H1 (cell line): ENCODE results near the gene ZNF584. TPM values are rescaled to one million over a fixed set of nuclear protein-coding genes. Genes with fewer than 3 reads are reported as not detected.

Experiments
- CBX5 ChIP-seq: fragments of 300-800, 300-1000 bp; sonication (generic); IDR thresholded peaks from 2 replicates; pipeline ENCODE4 v1.7.1; 2016; ENCODE audit warnings: antibody characterized with exemption, low read length, low read depth
- CBX8 ChIP-seq: fragments of 300-800, 300-1000 bp; sonication (generic); IDR thresholded peaks from 2 replicates; pipeline ENCODE4 v1.7.1; 2016; ENCODE audit warnings: low read depth, low read length, borderline replicate concordance
- EZH2 ChIP-seq: fragments of 200-600 bp; sonication (generic); IDR thresholded peaks from 2 replicates; pipeline ENCODE4 v1.7.1; 2012; ENCODE audit warnings: low read depth, mild to moderate bottlenecking, moderate library complexity, low read length, inconsistent platforms; ENCODE audit not compliant: severe bottlenecking
- JUN ChIP-seq: IDR thresholded peaks from 2 replicates; pipeline ENCODE4 v1.6.1; 2011; ENCODE audit warnings: low read depth, mild to moderate bottlenecking, improper control_type of control experiment, low read length
- KDM1A ChIP-seq: fragments of 200-600, 300-600 bp; sonication (generic); IDR thresholded peaks from 2 replicates; pipeline ENCODE4 v1.7.1; 2016; ENCODE audit warnings: mild to moderate bottlenecking, low read length, borderline replicate concordance
- KDM4A ChIP-seq: IDR thresholded peaks from one replicate; pipeline ENCODE4 v1.7.1; 2012; ENCODE audit warnings: low read depth, mild to moderate bottlenecking, moderate library complexity, low read length, inconsistent platforms; ENCODE audit not compliant: severe bottlenecking
- PHF8 ChIP-seq: fragments of 200-600 bp; sonication (generic); conservative IDR thresholded peaks from 2 replicates; pipeline ENCODE4 v1.7.1; 2012; ENCODE audit warnings: low read depth, mild to moderate bottlenecking, inconsistent platforms, low read length, moderate library complexity
- RBBP5 ChIP-seq: IDR thresholded peaks from 2 replicates; pipeline ENCODE4 v1.7.1; 2012; ENCODE audit warnings: low read depth, mild to moderate bottlenecking, inconsistent platforms, low read length, moderate library complexity, borderline replicate concordance
- SIRT6 ChIP-seq: IDR thresholded peaks from one replicate; pipeline ENCODE4 v1.7.1; 2012; ENCODE audit warnings: low read length, inconsistent platforms
- SRF ChIP-seq: IDR thresholded peaks from 2 replicates; pipeline ENCODE4 v1.6.1; 2011; ENCODE audit warnings: mild to moderate bottlenecking, low read depth, low read length, moderate library complexity
- TBP ChIP-seq: IDR thresholded peaks from 2 replicates; pipeline ENCODE4 v1.6.1; 2011; ENCODE audit warnings: low read depth, low read length, improper control_type of control experiment
- USF2 ChIP-seq: IDR thresholded peaks from 2 replicates; pipeline ENCODE4 v1.6.1; 2011; ENCODE audit warnings: low read length, improper control_type of control experiment
- YY1 ChIP-seq: IDR thresholded peaks from 2 replicates; pipeline ENCODE4 v1.6.1; 2011; ENCODE audit warnings: low read depth, mild to moderate bottlenecking, low read length
- polyA plus RNA-seq, 7 experiments: library from polyadenylated mRNA; depleted of rRNA in 3 of 7; stranded (reverse) in 5 of 7; unstranded in 2 of 7; fragments of >200 nt in 5 of 7; fragments of 200-250 nt in 2 of 7; gene quantifications; 1 replicate in 5 of 7; 2 replicates in 1 of 7; 4 replicates in 1 of 7; pipeline versions ENCODE4 v1.2.1 to v1.2.3, GENCODE V29; 2011 to 2013; ENCODE audit warnings: missing spikeins in 2 of 7, mixed read lengths in 2 of 7
- total RNA-seq: library from RNA; stranded (reverse); fragmentation: NEBNext Ultra II Directional; extraction: Animal tissue kit (Norgen Biotek cat#: 25700); gene quantifications from 2 replicates; pipeline ENCODE4 v1.2.1, GENCODE V29; 2021
- TF ChIP-seq, protein P1 (sequence below): IDR thresholded peaks from 2 replicates; pipeline ENCODE4 v1.6.1; 2011; ENCODE audit warnings: low read depth, mild to moderate bottlenecking, low read length; ENCODE audit not compliant: insufficient read depth

The ZNF584 gene
- total and polyA plus RNA-seq, 2 of the 8 experiments (the other 6 are each of a cell fraction or from before 2014, with no cell fraction given), result 2.5 to 5.2 TPM

DNA sequence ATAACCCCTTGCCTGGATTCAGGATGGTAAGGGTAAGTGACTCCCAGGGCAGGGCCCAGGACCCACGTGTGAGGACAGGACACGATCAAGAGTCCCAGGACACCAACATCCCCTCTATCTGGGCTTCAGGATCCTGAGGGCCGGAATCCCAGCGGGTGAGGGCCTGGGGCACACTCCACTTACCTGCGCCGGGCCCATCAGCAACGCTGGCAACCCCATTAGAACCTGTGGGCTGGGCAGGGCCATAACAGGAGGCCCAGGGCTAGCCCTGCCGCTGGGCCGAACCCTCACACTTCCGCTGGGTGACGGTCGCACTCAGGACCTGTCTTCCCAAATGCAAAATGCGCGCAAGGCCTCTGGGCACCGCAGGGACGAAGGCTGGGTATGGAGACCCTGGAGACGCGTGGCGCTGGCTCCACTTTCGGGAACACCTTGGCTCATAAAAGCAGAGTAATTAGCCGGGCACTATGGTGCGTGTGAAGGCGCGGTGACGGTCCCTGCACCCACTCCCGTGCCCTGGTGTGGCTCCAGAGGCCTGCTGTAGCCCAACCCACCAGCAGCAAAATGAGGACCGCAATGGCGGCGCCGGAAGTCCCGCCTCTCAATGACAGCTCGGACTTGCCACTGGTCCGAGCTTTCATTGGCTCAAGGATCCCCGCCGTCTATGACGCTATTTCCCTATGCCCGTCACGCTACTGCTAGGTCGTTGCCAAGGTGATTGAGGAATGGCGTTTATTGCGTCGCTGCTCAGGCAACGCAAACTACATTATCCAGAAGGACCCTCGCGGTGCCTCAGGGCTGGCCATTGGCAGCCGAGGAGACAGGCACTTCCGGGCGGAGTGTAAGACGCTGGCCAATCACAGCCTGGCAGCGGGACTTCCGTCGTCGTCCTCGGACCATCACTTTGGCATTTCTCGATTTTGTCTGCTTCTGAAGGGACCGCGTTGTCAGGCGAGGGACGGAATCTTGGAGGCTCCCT lies 31.4 kb downstream of the ZNF584 start, which contains the start of gene ZNF132 (continued):
- TF ChIP-seq RBBP5, result no peak
- TF ChIP-seq, protein P1, sequence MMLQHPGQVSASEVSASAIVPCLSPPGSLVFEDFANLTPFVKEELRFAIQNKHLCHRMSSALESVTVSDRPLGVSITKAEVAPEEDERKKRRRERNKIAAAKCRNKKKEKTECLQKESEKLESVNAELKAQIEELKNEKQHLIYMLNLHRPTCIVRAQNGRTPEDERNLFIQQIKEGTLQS, result no peak
- TF ChIP-seq TBP, result 0 out of 2 replicates have a peak, but pooled peaks have one; percentile 26
- TF ChIP-seq SRF, result no peak
- TF ChIP-seq JUN, result no peak
- no peak for TF ChIP-seq CBX8
- TF ChIP-seq KDM1A, result no peak
- peak; percentile 70 for TF ChIP-seq KDM4A
- TF ChIP-seq EZH2, result no peak
- TF ChIP-seq CBX5, result no peak
- TF ChIP-seq PHF8, result peak; percentile 79
- peak; percentile 96 for TF ChIP-seq YY1
- TF ChIP-seq SIRT6, result no peak
- TF ChIP-seq USF2, result no peak
